HCT116 (cell line): Measurements from ENCODE around the gene SEZ6. TPM values are rescaled to one million over a fixed set of nuclear protein-coding genes. Genes with fewer than 3 reads are reported as not detected.

Experiments
- ATAC-seq: fragments of 200-7000 bp; cut with Tn5 transposase; 2 replicates; pipeline ENCODE4 v1.9.1; 2020; ENCODE audit warnings: mild to moderate bottlenecking, moderate library complexity
- BruUV-seq: library from RNA; stranded (reverse); fragments of 400-500 nt; replicated peaks from 2 replicates; lab custom pipeline; 2021; lab: Mats Ljungman, UMichigan
- CTCF ChIA-PET: fragments of 300-600 bp; sonication (Branson Sonifier 250); formaldehyde crosslinking; loops from one replicate; lab custom pipeline; 2021; ENCODE audit warnings: antibody characterized with exemption; lab: Charles Lee
- POLR2A ChIA-PET: fragments of 300-600, 350-600 bp; sonication (Branson Sonifier 250); formaldehyde crosslinking; loops from one replicate; lab custom pipeline; 2021; ENCODE audit warnings: antibody characterized with exemption; lab: Charles Lee
- RAD21 ChIA-PET, 2 experiments: fragments of 300-600 bp; sonication (Branson Sonifier 250); formaldehyde crosslinking; loops; one replicate each; lab custom pipeline; 2023; ENCODE audit warnings: low total read pairs in 2 of 2; ENCODE audit not compliant: uncharacterized antibody in 2 of 2, unreplicated experiment in 2 of 2, low non-redundant PET in 1 of 2; lab: Charles Lee
- DNase-seq: peaks from one replicate; pipeline ENCODE4 v3.0.0-alpha.2; 2010; ENCODE audit warnings: low read depth, low spot score
- H2AFZ ChIP-seq: fragments of 200-600 bp; shearing (Covaris generic), sonication (generic); 2 replicates; pipeline ENCODE4 v1.6.1; 2017; ENCODE audit warnings: low read depth, mixed run types, mixed read lengths, antibody characterized with exemption, low read length; ENCODE audit not compliant: poor library complexity, severe bottlenecking
- H3K27ac ChIP-seq: 2 replicates; pipeline ENCODE4 v1.5.1; 2012; ENCODE audit warnings: low read depth, low read length
- H3K27me3 ChIP-seq: fragments of 200-600 bp; sonication (generic); 2 replicates; pipeline ENCODE4 v1.6.1; 2016; ENCODE audit warnings: mixed run types, low read length, mixed read lengths; ENCODE audit not compliant: insufficient read depth
- H3K36me3 ChIP-seq, 2 experiments: fragments of 200-500 bp in 1 of 2; fragments of 200-600 bp in 1 of 2; sonication (Bioruptor generic) in 1 of 2; sonication (generic) in 1 of 2; 2 replicates each; pipeline versions ENCODE4 v1.5.1 to v1.6.1; 2014 to 2016; ENCODE audit warnings: low read length in 2 of 2, inconsistent platforms in 1 of 2, mixed read lengths in 1 of 2, mixed run types in 1 of 2; ENCODE audit not compliant: insufficient read depth in 2 of 2, control insufficient read depth in 1 of 2
- H3K4me1 ChIP-seq, 2 experiments: fragments of 200-600 bp in 1 of 2; sonication (generic) in 1 of 2; 2 replicates each; pipeline versions ENCODE4 v1.5.1 to v1.6.1; 2012 to 2017; ENCODE audit warnings: low read length in 2 of 2, inconsistent platforms in 1 of 2, mild to moderate bottlenecking in 1 of 2, mixed read lengths in 1 of 2, mixed run types in 1 of 2, moderate library complexity in 1 of 2; ENCODE audit not compliant: insufficient read depth in 2 of 2, control insufficient read depth in 1 of 2
- H3K4me2 ChIP-seq: fragments of 200-600 bp; sonication (generic); 2 replicates; pipeline ENCODE4 v1.6.1; 2017; ENCODE audit warnings: mixed run types, low read length, mixed read lengths
- H3K4me3 ChIP-seq, 2 experiments: fragments of 200-600 bp in 1 of 2; sonication (generic) in 1 of 2; replicated peaks in 1 of 2; 2 replicates each; pipeline ENCODE4 v1.5.1; 2011 to 2016; ENCODE audit warnings: low read length in 2 of 2, control low read depth in 1 of 2, low read depth in 1 of 2, mild to moderate bottlenecking in 1 of 2, mixed read lengths in 1 of 2, mixed run types in 1 of 2
- H3K79me2 ChIP-seq: fragments of 200-600 bp; sonication (generic); 2 replicates; pipeline ENCODE4 v1.6.1; 2017; ENCODE audit warnings: mild to moderate bottlenecking, mixed run types, low read length, moderate library complexity, mixed read lengths; ENCODE audit not compliant: insufficient read depth
- H3K9ac ChIP-seq: fragments of 200-600 bp; sonication (generic); 2 replicates; pipeline ENCODE4 v1.6.1; 2016; ENCODE audit warnings: low read length, mixed read lengths
- H3K9me2 ChIP-seq: fragments of 200-600 bp; sonication (generic), shearing (Covaris generic); 2 replicates; pipeline ENCODE4 v1.6.1; 2017; ENCODE audit warnings: mixed run types, mild to moderate bottlenecking, moderate library complexity; ENCODE audit not compliant: insufficient read depth
- H3K9me3 ChIP-seq, 2 experiments: fragments of 200-500 bp in 1 of 2; fragments of 200-600 bp in 1 of 2; sonication (Bioruptor generic) in 1 of 2; sonication (generic) in 1 of 2; 2 replicates each; pipeline ENCODE4 v1.6.1; 2014 to 2017; ENCODE audit warnings: low read length in 2 of 2, mixed read lengths in 2 of 2, inconsistent platforms in 1 of 2, low read depth in 1 of 2, mild to moderate bottlenecking in 1 of 2, mixed run types in 1 of 2, moderate library complexity in 1 of 2; ENCODE audit not compliant: control insufficient read depth in 1 of 2, insufficient read depth in 1 of 2
- H4K20me1 ChIP-seq: fragments of 200-600 bp; sonication (generic), shearing (Covaris generic); 2 replicates; pipeline ENCODE4 v1.6.1; 2017; ENCODE audit warnings: mixed run types, mild to moderate bottlenecking, moderate library complexity; ENCODE audit not compliant: insufficient read depth
- ELF1 ChIP-seq: IDR thresholded peaks from 2 replicates; pipeline ENCODE4 v1.6.1; 2012; ENCODE audit warnings: low read depth, borderline replicate concordance
- EZH2 ChIP-seq: fragments of 200-600 bp; sonication (generic); IDR thresholded peaks from 2 replicates; pipeline ENCODE4 v1.6.1; 2017; ENCODE audit warnings: antibody characterized with exemption, mixed run types
- FOSL1 ChIP-seq: IDR thresholded peaks from 2 replicates; pipeline ENCODE4 v1.6.1; 2012; ENCODE audit warnings: low read depth
- POLR2A ChIP-seq: IDR thresholded peaks from 2 replicates; pipeline ENCODE4 v1.7.0; 2011; ENCODE audit warnings: borderline replicate concordance; ENCODE audit not compliant: insufficient read depth, insufficient read length; ENCODE audit errors: extremely low read depth
- POLR2AphosphoS5 ChIP-seq: IDR thresholded peaks from 2 replicates; pipeline ENCODE4 v1.6.1; 2011; ENCODE audit warnings: mild to moderate bottlenecking, low read depth, low read length, moderate library complexity
- RAD21 ChIP-seq: IDR thresholded peaks from 2 replicates; pipeline ENCODE4 v1.6.1; 2012; ENCODE audit warnings: low read depth, mild to moderate bottlenecking
- SIN3A ChIP-seq: IDR thresholded peaks from 2 replicates; pipeline ENCODE4 v1.6.1; 2012; ENCODE audit warnings: low read depth
- SRF ChIP-seq: IDR thresholded peaks from 2 replicates; pipeline ENCODE4 v1.6.1; 2012; ENCODE audit warnings: low read depth
- YY1 ChIP-seq: IDR thresholded peaks from 2 replicates; pipeline ENCODE4 v1.6.1; 2011; ENCODE audit warnings: low read length, low read depth, moderate library complexity, mild to moderate bottlenecking; ENCODE audit not compliant: insufficient replicate concordance; ENCODE audit errors: extremely low read depth
- intact Hi-C: fragments of 100-400 bp; cut with micrococcal nuclease; formaldehyde crosslinking; loops from 2 replicates; pipeline ENCODE4 v1.10.0; 2022
- total RNA-seq: library from RNA; stranded (reverse); gene quantifications from one replicate; pipeline ENCODE4 v1.2.1, GENCODE V29; 2021; ENCODE audit not compliant: unreplicated experiment
- TF ChIP-seq, protein P1 (sequence below), 3 experiments: fragments of 200-600 bp in 1 of 3; sonication (generic) in 1 of 3; IDR thresholded peaks in 2 of 3; conservative IDR thresholded peaks in 1 of 3; 2 replicates each; pipeline ENCODE4 v1.5.1; 2012 to 2017; ENCODE audit warnings: low read depth in 2 of 3, low read length in 2 of 3, antibody characterized with exemption in 1 of 3, borderline replicate concordance in 1 of 3, control low read depth in 1 of 3, mild to moderate bottlenecking in 1 of 3, mixed read lengths in 1 of 3, mixed run types in 1 of 3, moderate library complexity in 1 of 3; ENCODE audit not compliant: insufficient read depth in 1 of 3
- TF ChIP-seq, protein P2 (sequence below): IDR thresholded peaks from 2 replicates; pipeline ENCODE4 v1.6.1; 2012
- TF ChIP-seq, protein P3 (sequence below): IDR thresholded peaks from 2 replicates; pipeline ENCODE4 v1.6.1; 2011; ENCODE audit warnings: mild to moderate bottlenecking, low read length, moderate library complexity; ENCODE audit not compliant: insufficient replicate concordance; ENCODE audit errors: extremely low read depth
- TF ChIP-seq, protein P4 (sequence below): IDR thresholded peaks from 2 replicates; pipeline ENCODE4 v1.6.1; 2012; ENCODE audit warnings: low read depth

The SEZ6 gene
- total RNA-seq, 1 experiment from 2014 or later, result 0.22 TPM

DNA sequence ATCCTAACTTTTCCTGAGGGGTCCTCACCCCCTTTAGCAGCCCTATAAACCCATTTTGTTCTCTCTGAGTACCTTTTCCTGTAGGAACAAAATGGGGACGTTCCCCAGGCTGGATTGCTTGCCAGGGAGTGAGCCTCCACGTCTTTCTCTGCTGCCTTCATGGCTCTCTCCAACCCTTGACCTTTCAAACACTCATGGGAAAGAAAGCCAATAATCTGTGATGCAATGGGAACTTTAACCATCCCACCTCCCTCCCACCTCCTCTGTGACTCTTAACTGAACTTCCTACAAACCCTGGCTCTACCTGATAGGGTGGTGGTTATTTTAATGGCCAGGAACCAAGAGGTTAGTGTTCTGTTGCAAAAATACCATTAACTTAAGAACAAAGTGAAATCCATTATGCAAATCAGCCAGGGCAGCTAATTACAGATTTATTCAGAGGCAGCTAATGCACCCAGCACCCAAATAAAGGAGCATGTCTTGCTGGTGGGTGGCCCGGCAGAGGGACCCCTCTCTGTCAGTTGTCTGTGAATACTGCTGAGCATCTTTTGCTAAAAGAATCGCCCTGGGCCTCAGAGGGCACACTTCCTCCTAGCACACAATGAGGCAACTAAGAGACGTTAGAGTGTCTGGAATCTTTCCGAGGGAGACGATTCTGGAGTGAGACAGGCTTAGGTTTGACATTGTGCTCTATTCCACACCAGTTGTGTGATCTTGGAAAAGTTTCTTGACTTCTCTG, 40.1 kb upstream of the SEZ6 start:
- ChIA-PET RAD21 (no interaction called here), POLR2A (no interaction called here), CTCF (no interaction called here)
- H3K9me3 ChIP-seq, result no peaks in the 10 kb centered on the region
- no peaks in the 10 kb centered on the region for H3K9me2 ChIP-seq
- no peaks in the 10 kb centered on the region for H3K79me2 ChIP-seq
- peaks cover 9% of the 10 kb centered on the region; the same call in 1 of the 2 replicates for H3K27me3 ChIP-seq
- no peaks in the 10 kb centered on the region for H4K20me1 ChIP-seq
- no peaks in the 10 kb centered on the region for H3K36me3 ChIP-seq
- H3K4me3 ChIP-seq, result no peak overlapping the region
- BruUV-seq, result no TSS peak
- H3K4me2 ChIP-seq, result no peak overlapping the region
- TF ChIP-seq POLR2AphosphoS5 (no peak), SIN3A (no peak), SRF (no peak), FOSL1 (no peak), RAD21 (no peak), POLR2A (no peak), YY1 (no peak), ELF1 (no peak), EZH2 (no peak)
- TF ChIP-seq, protein P1, sequence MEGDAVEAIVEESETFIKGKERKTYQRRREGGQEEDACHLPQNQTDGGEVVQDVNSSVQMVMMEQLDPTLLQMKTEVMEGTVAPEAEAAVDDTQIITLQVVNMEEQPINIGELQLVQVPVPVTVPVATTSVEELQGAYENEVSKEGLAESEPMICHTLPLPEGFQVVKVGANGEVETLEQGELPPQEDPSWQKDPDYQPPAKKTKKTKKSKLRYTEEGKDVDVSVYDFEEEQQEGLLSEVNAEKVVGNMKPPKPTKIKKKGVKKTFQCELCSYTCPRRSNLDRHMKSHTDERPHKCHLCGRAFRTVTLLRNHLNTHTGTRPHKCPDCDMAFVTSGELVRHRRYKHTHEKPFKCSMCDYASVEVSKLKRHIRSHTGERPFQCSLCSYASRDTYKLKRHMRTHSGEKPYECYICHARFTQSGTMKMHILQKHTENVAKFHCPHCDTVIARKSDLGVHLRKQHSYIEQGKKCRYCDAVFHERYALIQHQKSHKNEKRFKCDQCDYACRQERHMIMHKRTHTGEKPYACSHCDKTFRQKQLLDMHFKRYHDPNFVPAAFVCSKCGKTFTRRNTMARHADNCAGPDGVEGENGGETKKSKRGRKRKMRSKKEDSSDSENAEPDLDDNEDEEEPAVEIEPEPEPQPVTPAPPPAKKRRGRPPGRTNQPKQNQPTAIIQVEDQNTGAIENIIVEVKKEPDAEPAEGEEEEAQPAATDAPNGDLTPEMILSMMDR (IDR thresholded peaks at IDR 0.05 in 2 of 3, conservative IDR thresholded peaks at IDR 0.05 in 1 of 3; ENCODE audit: borderline replicate concordance in 1 of 3, insufficient read depth in 1 of 3, low read depth in 2 of 3, low read length in 2 of 3), result no peak
- TF ChIP-seq, protein P2, sequence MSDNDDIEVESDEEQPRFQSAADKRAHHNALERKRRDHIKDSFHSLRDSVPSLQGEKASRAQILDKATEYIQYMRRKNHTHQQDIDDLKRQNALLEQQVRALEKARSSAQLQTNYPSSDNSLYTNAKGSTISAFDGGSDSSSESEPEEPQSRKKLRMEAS, result no peak
- TF ChIP-seq, protein P3, sequence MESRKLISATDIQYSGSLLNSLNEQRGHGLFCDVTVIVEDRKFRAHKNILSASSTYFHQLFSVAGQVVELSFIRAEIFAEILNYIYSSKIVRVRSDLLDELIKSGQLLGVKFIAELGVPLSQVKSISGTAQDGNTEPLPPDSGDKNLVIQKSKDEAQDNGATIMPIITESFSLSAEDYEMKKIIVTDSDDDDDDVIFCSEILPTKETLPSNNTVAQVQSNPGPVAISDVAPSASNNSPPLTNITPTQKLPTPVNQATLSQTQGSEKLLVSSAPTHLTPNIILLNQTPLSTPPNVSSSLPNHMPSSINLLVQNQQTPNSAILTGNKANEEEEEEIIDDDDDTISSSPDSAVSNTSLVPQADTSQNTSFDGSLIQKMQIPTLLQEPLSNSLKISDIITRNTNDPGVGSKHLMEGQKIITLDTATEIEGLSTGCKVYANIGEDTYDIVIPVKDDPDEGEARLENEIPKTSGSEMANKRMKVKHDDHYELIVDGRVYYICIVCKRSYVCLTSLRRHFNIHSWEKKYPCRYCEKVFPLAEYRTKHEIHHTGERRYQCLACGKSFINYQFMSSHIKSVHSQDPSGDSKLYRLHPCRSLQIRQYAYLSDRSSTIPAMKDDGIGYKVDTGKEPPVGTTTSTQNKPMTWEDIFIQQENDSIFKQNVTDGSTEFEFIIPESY, result no peak
- TF ChIP-seq, protein P4, sequence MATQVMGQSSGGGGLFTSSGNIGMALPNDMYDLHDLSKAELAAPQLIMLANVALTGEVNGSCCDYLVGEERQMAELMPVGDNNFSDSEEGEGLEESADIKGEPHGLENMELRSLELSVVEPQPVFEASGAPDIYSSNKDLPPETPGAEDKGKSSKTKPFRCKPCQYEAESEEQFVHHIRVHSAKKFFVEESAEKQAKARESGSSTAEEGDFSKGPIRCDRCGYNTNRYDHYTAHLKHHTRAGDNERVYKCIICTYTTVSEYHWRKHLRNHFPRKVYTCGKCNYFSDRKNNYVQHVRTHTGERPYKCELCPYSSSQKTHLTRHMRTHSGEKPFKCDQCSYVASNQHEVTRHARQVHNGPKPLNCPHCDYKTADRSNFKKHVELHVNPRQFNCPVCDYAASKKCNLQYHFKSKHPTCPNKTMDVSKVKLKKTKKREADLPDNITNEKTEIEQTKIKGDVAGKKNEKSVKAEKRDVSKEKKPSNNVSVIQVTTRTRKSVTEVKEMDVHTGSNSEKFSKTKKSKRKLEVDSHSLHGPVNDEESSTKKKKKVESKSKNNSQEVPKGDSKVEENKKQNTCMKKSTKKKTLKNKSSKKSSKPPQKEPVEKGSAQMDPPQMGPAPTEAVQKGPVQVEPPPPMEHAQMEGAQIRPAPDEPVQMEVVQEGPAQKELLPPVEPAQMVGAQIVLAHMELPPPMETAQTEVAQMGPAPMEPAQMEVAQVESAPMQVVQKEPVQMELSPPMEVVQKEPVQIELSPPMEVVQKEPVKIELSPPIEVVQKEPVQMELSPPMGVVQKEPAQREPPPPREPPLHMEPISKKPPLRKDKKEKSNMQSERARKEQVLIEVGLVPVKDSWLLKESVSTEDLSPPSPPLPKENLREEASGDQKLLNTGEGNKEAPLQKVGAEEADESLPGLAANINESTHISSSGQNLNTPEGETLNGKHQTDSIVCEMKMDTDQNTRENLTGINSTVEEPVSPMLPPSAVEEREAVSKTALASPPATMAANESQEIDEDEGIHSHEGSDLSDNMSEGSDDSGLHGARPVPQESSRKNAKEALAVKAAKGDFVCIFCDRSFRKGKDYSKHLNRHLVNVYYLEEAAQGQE, result no peak
- H3K27ac ChIP-seq, result no peak overlapping the region
- DNase-seq, result no peak
- H3K4me1 ChIP-seq, result peaks cover 0 to 7% of the 10 kb centered on the region in 2 experiments; a peak in 2 of 4 replicates
- H2AFZ ChIP-seq, result no peak overlapping the region
- intact Hi-C loops, result no loop called here
- H3K9ac ChIP-seq, result no peak overlapping the region
- no peak for ATAC-seq
